Lower lobe of right lung (tissue), 2 donors: ENCODE measurements around the gene PPP1R13B. TPM values are rescaled to one million over a fixed set of nuclear protein-coding genes. Genes with fewer than 3 reads are reported as not detected.

Source experiments
- ATAC-seq, 2 donors: fragments of 200-7000 bp; cut with Tn5 transposase; one replicate each; pipeline ENCODE4 v1.9.1; 2020 to 2022; ENCODE audit warnings: mild to moderate bottlenecking in 2 of 2, moderate library complexity in 2 of 2
- DNase-seq: peaks from one replicate; pipeline ENCODE4 v3.0.0-alpha.2; 2020
- H3K27ac ChIP-seq: fragments of 200-600 bp; one replicate; pipeline ENCODE4 v1.8.0; 2022
- H3K27me3 ChIP-seq: fragments of 200-600 bp; one replicate; pipeline ENCODE4 v1.8.0; 2022; ENCODE audit warnings: low read depth
- H3K36me3 ChIP-seq: fragments of 200-600 bp; one replicate; pipeline ENCODE4 v1.8.0; 2022; ENCODE audit warnings: mild to moderate bottlenecking
- H3K4me1 ChIP-seq: fragments of 200-600 bp; one replicate; pipeline ENCODE4 v1.8.0; 2022
- H3K4me3 ChIP-seq: fragments of 200-600 bp; one replicate; pipeline ENCODE4 v1.8.0; 2022; ENCODE audit warnings: mild to moderate bottlenecking
- H3K9me3 ChIP-seq: fragments of 200-600 bp; one replicate; pipeline ENCODE4 v1.8.0; 2022
- CTCF ChIP-seq: fragments of 200-600 bp; IDR thresholded peaks from one replicate; pipeline ENCODE4 v1.8.0; 2022; ENCODE audit warnings: antibody characterized with exemption, mild to moderate bottlenecking
- intact Hi-C: fragments of 100-400 bp; cut with DNase I; formaldehyde crosslinking; loops from one replicate; pipeline ENCODE4 v1.11.0; 2022
- total RNA-seq: library from RNA; stranded (reverse); fragmentation: NEBNext Ultra II Directional; extraction: Animal tissue kit (Norgen Biotek cat#: 25700); gene quantifications from one replicate; pipeline ENCODE4 v1.2.1, GENCODE V29; 2021
- donor health status: DM: no; HTN: yes; CAD: no; lungs with severe emphysema.

PPP1R13B gene
- total RNA-seq, 1 donor from 2014 or later, result 60.6 TPM

DNA sequence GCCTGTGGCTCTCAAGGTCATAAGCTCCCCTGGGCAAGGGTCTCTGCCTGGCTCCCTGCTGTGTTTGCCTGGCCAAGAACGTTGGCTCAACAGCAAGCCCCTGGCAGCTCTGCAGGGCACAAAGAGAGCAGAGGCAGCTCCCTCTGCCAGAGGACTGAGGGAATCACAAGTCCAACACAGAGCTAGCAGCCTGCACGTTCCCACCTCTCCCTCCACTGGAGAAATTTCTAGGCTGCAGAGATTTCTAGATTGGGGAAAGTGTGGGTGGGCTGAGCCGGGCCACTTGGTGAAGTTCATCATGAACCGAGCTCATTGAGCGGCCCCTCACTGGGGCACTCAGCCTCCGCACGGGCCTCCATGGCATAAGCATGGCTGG, 111.9 kb downstream of the PPP1R13B start:
- Histone ChIP-seq H3K36me3 (peaks cover 95% of the 10 kb centered on the region), H3K9me3 (no peaks in the 10 kb centered on the region), H3K4me1 (peaks cover 17% of the 10 kb centered on the region), H3K27ac (peak overlapping the region; percentile 31), H3K4me3 (no peak overlapping the region), H3K27me3 (no peaks in the 10 kb centered on the region)
- DNase-seq (no peak), ATAC-seq (no peak)
- intact Hi-C loops, result no loop called here
- no peak for TF ChIP-seq CTCF

DNA sequence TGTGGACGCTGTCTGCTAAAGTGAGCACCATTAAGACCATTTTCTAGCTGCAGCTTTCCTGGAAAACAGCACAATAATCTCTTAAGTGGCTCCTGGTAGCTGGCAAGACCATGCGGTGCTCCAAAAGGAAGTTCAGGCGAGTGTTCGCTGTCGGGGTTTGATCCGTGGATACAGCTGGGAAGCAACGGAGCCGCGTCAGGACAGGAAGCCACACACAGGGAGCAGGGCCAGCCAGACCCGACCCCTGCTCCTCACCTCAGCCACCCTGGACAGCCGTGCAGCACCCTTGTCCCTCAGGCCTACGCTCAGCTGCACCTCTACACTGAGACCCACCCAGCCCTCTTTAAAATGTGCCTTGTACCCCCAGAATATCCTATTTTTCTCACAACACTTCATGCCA, 112.4 kb downstream of the PPP1R13B start:
- H3K4me1 ChIP-seq, result peaks cover 17% of the 10 kb centered on the region
- H3K4me3 ChIP-seq, result no peak overlapping the region
- ATAC-seq (no peak), DNase-seq (peak; percentile 39)
- peak overlapping the region; percentile 31 for H3K27ac ChIP-seq
- H3K27me3 ChIP-seq, result no peaks in the 10 kb centered on the region
- no peaks in the 10 kb centered on the region for H3K9me3 ChIP-seq
- intact Hi-C loops, result no loop called here
- TF ChIP-seq CTCF, result no peak
- peaks cover 95% of the 10 kb centered on the region for H3K36me3 ChIP-seq

GRCh38 chr14:103734081-103734888, 113.1 kb downstream of the PPP1R13B start:
- no peak for TF ChIP-seq CTCF
- Histone ChIP-seq H3K36me3 (peaks cover 95% of the 10 kb centered on the region), H3K27ac (no peak overlapping the region), H3K9me3 (no peaks in the 10 kb centered on the region), H3K4me3 (no peak overlapping the region), H3K27me3 (no peaks in the 10 kb centered on the region), H3K4me1 (peaks cover 17% of the 10 kb centered on the region)
- intact Hi-C loops, result no loop called here
- DNase-seq, result peak; percentile 30
- no peak for ATAC-seq

- intact Hi-C loops, result no loop called here
- no peak for TF ChIP-seq CTCF
- peaks cover 17% of the 10 kb centered on the region for H3K4me1 ChIP-seq
- H3K27me3 ChIP-seq, result no peaks in the 10 kb centered on the region
- H3K27ac ChIP-seq, result no peak overlapping the region
- ATAC-seq (no peak), DNase-seq (peak; percentile 39)
- peaks cover 95% of the 10 kb centered on the region for H3K36me3 ChIP-seq
- no peaks in the 10 kb centered on the region for H3K9me3 ChIP-seq
- no peak overlapping the region for H3K4me3 ChIP-seq
These were observed 113.7 kb downstream of the PPP1R13B start for GRCh38 chr14:103733651-103734050.

DNA sequence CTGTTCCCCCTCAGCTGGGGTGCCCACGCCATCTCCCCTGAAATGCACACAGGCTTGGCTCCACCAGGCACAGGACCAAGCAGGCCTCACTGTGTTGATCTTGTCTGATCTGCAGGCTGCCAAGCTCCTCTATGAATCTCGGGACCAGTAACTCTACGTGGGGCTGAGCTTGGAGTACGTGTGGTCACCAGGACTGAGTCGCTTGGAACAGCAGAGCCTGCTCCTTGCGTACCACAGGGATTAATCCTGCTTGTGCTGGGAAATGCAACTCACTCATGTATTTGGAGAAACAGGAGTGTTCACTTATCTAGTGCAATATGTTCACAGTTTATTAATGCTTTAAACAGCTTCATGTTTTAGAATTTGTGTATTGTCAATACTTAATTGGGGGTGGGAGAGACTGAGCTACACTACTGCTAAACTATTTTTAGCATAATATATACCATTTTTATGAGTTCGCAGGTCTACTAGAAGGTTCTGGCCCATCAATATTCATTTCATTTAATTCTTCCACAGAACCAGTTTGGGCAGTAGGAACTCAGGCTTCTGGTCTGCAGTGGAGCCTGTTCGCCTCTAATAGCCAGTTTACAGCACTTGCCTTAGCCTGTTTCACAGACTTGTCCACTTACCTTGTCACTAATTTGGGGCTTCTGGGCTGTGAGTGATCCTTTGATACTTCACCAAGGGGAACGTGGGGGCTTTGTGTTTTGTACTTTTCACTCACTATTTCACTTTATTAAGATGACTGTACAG, 114.3 kb downstream of the PPP1R13B start:
- no peaks in the 10 kb centered on the region for H3K27me3 ChIP-seq
- peaks cover 20% of the 10 kb centered on the region for H3K4me1 ChIP-seq
- intact Hi-C loops, result no loop called here
- ATAC-seq (no peak), DNase-seq (no peak)
- H3K27ac ChIP-seq, result no peak overlapping the region
- no peak for TF ChIP-seq CTCF
- H3K36me3 ChIP-seq, result peaks cover 93% of the 10 kb centered on the region
- no peak overlapping the region for H3K4me3 ChIP-seq
- no peaks in the 10 kb centered on the region for H3K9me3 ChIP-seq
